B cell (primary cell): ENCODE measurements around the gene RSPO3.

Experiments
- CTCF ChIP-seq: fragments of 200-600 bp; IDR thresholded peaks from one replicate; pipeline ENCODE4 v1.8.0; 2022; ENCODE audit warnings: antibody characterized with exemption, mild to moderate bottlenecking
- EZH2 ChIP-seq: IDR thresholded peaks from 2 replicates; pipeline ENCODE4 v1.6.1; 2012; ENCODE audit warnings: borderline replicate concordance, low read depth, mild to moderate bottlenecking, moderate library complexity, low read length; ENCODE audit not compliant: insufficient read depth, poor library complexity, severe bottlenecking

GRCh38 chr6:127131772-127132376, 13.4 kb downstream of the RSPO3 start:
- TF ChIP-seq CTCF (no peak), EZH2 (no peak)
